Ovary (tissue), 3 donors: Measurements from ENCODE around the gene MAPK10.

Source experiments
- EP300 ChIP-seq: sonication (generic); formaldehyde crosslinking; IDR thresholded peaks from one replicate; pipeline ENCODE4 v1.6.1; 2017; ENCODE audit warnings: antibody characterized with exemption
- POLR2A ChIP-seq: fragments of 450-650 bp; IDR thresholded peaks from one replicate; pipeline ENCODE4 v1.6.1; 2017; ENCODE audit warnings: antibody characterized with exemption, mild to moderate bottlenecking, moderate library complexity
- TF ChIP-seq, protein P1 (sequence below), 3 donors: fragments of 450-650 bp in 2 of 3; fragments of 200-600 bp in 1 of 3; IDR thresholded peaks; one replicate each; pipeline versions ENCODE4 v1.5.1 to v1.8.0; 2016 to 2022; ENCODE audit warnings: antibody characterized with exemption in 3 of 3, mild to moderate bottlenecking in 1 of 3
- donor health status: DM: no; HTN: no; CAD: no.

DNA sequence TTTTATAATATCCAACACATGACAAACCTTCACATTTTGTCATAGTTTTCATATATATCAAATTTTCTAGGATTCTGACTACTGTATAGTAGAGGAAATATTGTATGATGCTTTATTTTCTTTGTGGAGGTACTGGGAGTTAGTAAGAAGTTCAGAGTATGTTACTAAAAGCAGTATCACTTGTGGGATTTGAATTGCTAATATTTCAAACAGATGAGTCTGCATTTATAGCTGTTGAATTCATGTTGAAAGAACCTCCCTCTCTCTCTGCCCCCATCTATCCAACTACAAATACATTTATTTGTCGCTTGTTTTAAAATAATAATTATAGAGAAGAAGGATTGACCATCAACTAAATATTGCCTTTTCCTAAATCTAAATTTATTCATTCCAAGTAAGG lies 29.8 kb upstream of the MAPK10 start:
- TF ChIP-seq, protein P1, sequence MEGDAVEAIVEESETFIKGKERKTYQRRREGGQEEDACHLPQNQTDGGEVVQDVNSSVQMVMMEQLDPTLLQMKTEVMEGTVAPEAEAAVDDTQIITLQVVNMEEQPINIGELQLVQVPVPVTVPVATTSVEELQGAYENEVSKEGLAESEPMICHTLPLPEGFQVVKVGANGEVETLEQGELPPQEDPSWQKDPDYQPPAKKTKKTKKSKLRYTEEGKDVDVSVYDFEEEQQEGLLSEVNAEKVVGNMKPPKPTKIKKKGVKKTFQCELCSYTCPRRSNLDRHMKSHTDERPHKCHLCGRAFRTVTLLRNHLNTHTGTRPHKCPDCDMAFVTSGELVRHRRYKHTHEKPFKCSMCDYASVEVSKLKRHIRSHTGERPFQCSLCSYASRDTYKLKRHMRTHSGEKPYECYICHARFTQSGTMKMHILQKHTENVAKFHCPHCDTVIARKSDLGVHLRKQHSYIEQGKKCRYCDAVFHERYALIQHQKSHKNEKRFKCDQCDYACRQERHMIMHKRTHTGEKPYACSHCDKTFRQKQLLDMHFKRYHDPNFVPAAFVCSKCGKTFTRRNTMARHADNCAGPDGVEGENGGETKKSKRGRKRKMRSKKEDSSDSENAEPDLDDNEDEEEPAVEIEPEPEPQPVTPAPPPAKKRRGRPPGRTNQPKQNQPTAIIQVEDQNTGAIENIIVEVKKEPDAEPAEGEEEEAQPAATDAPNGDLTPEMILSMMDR (IDR thresholded peaks at IDR 0.05) = no peak
- TF ChIP-seq POLR2A (no peak), EP300 (no peak)
